ENCODE data around the gene ZFAND3. TPM values are rescaled to one million over a fixed set of nuclear protein-coding genes. Genes with fewer than 3 reads are reported as not detected.

The ZFAND3 gene
- total and polyA plus RNA-seq, 2 experiments from 2014 or later, result 36.5 to 50.0 TPM

GRCh38 chr6:37809197-37809543, 10.4 kb upstream of the ZFAND3 start:
- no peak for DNase-seq (ENCODE audit: low spot score)
- H3K36me3 ChIP-seq (replicated peaks; ENCODE audit: insufficient read depth, low read depth), result no peaks in the 10 kb centered on the region
- H3K79me2 ChIP-seq, result no peaks in the 10 kb centered on the region
- H3K4me3 ChIP-seq, result no peak overlapping the region
- H2AFZ ChIP-seq, result no peak overlapping the region
- no peaks in the 10 kb centered on the region for H3K27me3 ChIP-seq
- no peaks in the 10 kb centered on the region for H3K9me2 ChIP-seq (replicated peaks; ENCODE audit: insufficient read depth)
- no peaks in the 10 kb centered on the region for H3K4me1 ChIP-seq (ENCODE audit: insufficient read depth)
- H3K9me3 ChIP-seq (ENCODE audit: low read depth), result no peaks in the 10 kb centered on the region
- H3K27ac ChIP-seq, result no peak overlapping the region
- no peak overlapping the region for H3K4me2 ChIP-seq
- WGBS (ENCODE audit: low lambda C conversion rate, missing lambda C conversion rate), result 82% methylated on average over 3 of the region's 3 CpGs
- TF ChIP-seq EZH2phosphoT487 (IDR thresholded peaks at IDR 0.05; ENCODE audit: low read depth, severe bottlenecking, unreplicated experiment) (no peak), CTCF (IDR thresholded peaks at IDR 0.05; ENCODE audit: poor library complexity) (no peak), EZH2 (IDR thresholded peaks at IDR 0.05; ENCODE audit: borderline replicate concordance) (no peak)
- H4K20me1 ChIP-seq (ENCODE audit: insufficient read depth, poor library complexity, severe bottlenecking), result no peaks in the 10 kb centered on the region

- no peaks in the 10 kb centered on the region for H3K27me3 ChIP-seq
- peaks cover 3% of the 10 kb centered on the region for H3K4me1 ChIP-seq (ENCODE audit: insufficient read depth)
- no peaks in the 10 kb centered on the region for H4K20me1 ChIP-seq (ENCODE audit: insufficient read depth, poor library complexity, severe bottlenecking)
- no peak overlapping the region for H3K4me2 ChIP-seq
- no peak overlapping the region for H3K27ac ChIP-seq
- H2AFZ ChIP-seq, result no peak overlapping the region
- WGBS (ENCODE audit: low lambda C conversion rate, missing lambda C conversion rate), result 94% methylated on average over 1 of the region's 1 CpG
- H3K79me2 ChIP-seq, result peaks cover 2% of the 10 kb centered on the region
- no peaks in the 10 kb centered on the region for H3K36me3 ChIP-seq (replicated peaks; ENCODE audit: insufficient read depth, low read depth)
- TF ChIP-seq EZH2phosphoT487 (IDR thresholded peaks at IDR 0.05; ENCODE audit: low read depth, severe bottlenecking, unreplicated experiment) (no peak), CTCF (IDR thresholded peaks at IDR 0.05; ENCODE audit: poor library complexity) (no peak), EZH2 (IDR thresholded peaks at IDR 0.05; ENCODE audit: borderline replicate concordance) (no peak)
- no peak for DNase-seq (ENCODE audit: low spot score)
- no peak overlapping the region for H3K4me3 ChIP-seq
- H3K9me2 ChIP-seq (replicated peaks; ENCODE audit: insufficient read depth), result no peaks in the 10 kb centered on the region
- H3K9me3 ChIP-seq (ENCODE audit: low read depth), result no peaks in the 10 kb centered on the region
Observed at GRCh38 chr6:37812841-37813240, 6.7 kb upstream of the ZFAND3 start.

DNA sequence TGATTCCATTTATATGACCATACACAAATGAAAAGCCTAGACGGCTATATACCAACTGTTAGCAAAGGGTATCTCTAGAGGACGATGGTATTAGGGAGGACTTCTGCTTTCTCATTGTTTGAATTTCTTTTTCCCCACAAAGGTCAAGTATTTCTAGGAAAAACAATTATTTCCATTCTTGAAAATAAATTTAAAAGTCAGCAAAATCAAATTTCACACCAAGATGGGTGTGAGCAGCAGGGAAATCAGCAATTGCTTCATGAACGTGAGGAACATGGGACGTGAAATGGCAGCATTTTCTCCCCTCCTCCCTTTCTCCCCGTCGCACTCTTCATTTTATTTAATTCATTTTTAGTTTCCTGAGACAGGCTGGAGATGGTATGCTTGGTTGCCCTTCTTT, 5.2 kb upstream of the ZFAND3 start:
- no peak overlapping the region for H3K27ac ChIP-seq
- DNase-seq (ENCODE audit: low spot score), result no peak
- H3K9me3 ChIP-seq (ENCODE audit: low read depth), result no peaks in the 10 kb centered on the region
- no peak overlapping the region for H3K4me2 ChIP-seq
- no peaks in the 10 kb centered on the region for H3K9me2 ChIP-seq (replicated peaks; ENCODE audit: insufficient read depth)
- H3K27me3 ChIP-seq, result no peaks in the 10 kb centered on the region
- 97% methylated on average over 6 of the region's 6 CpGs for WGBS (ENCODE audit: low lambda C conversion rate, missing lambda C conversion rate)
- H3K4me1 ChIP-seq (ENCODE audit: insufficient read depth), result peaks cover 6% of the 10 kb centered on the region
- peaks cover 8% of the 10 kb centered on the region for H3K79me2 ChIP-seq
- TF ChIP-seq EZH2 (IDR thresholded peaks at IDR 0.05; ENCODE audit: borderline replicate concordance) (no peak), CTCF (IDR thresholded peaks at IDR 0.05; ENCODE audit: poor library complexity) (no peak), EZH2phosphoT487 (IDR thresholded peaks at IDR 0.05; ENCODE audit: low read depth, severe bottlenecking, unreplicated experiment) (no peak)
- no peaks in the 10 kb centered on the region for H3K36me3 ChIP-seq (replicated peaks; ENCODE audit: insufficient read depth, low read depth)
- no peak overlapping the region for H3K4me3 ChIP-seq
- H2AFZ ChIP-seq, result no peak overlapping the region
- H4K20me1 ChIP-seq (ENCODE audit: insufficient read depth, poor library complexity, severe bottlenecking), result no peaks in the 10 kb centered on the region

Measured in hepatocyte (in vitro differentiated cells).